GM12864 (cell line): Measurements from ENCODE around the gene PRKCZ.
"Not testable (repeated sequence)": the region's sequence is repeated elsewhere in the genome, so short reads cannot be mapped to it uniquely, and the experiment has no call there.

Experiments used
- DNase-seq: peaks from one replicate; pipeline ENCODE4 v3.0.0-alpha.2; 2011; ENCODE audit warnings: low read depth
- H3K4me3 ChIP-seq: 2 replicates; pipeline ENCODE4 v1.5.1; 2011; ENCODE audit warnings: mild to moderate bottlenecking, low read depth, low read length, control low read depth
- CTCF ChIP-seq: IDR thresholded peaks from 2 replicates; pipeline ENCODE4 v1.5.1; 2011; ENCODE audit warnings: low read depth, mild to moderate bottlenecking, moderate library complexity, low read length, control low read depth, inconsistent platforms; ENCODE audit errors: missing control alignments

PRKCZ gene

GRCh38 chr1:2119886-2120285 is 69.7 kb downstream of the PRKCZ start:
- H3K4me3 ChIP-seq: no peak overlapping the region
- no peak for DNase-seq
- no peak for TF ChIP-seq CTCF

- DNase-seq: no peak
- no peak overlapping the region for H3K4me3 ChIP-seq
- no peak for TF ChIP-seq CTCF
These were observed 71.0 kb downstream of the PRKCZ start for GRCh38 chr1:2121101-2121691.

GRCh38 chr1:2121794-2122193 is 71.6 kb downstream of the PRKCZ start:
- not testable (repeated sequence) for H3K4me3 ChIP-seq, DNase-seq

GRCh38 chr1:2124446-2125198 is 74.4 kb downstream of the PRKCZ start:
- DNase-seq: no peak
- no peak overlapping the region for H3K4me3 ChIP-seq
- no peak for TF ChIP-seq CTCF

GRCh38 chr1:2125350-2126211 is 75.4 kb downstream of the PRKCZ start:
- DNase-seq: no peak
- no peak for TF ChIP-seq CTCF
- H3K4me3 ChIP-seq: no peak overlapping the region

- no peak for DNase-seq
- no peak for TF ChIP-seq CTCF
- H3K4me3 ChIP-seq: no peak overlapping the region
These were observed 76.3 kb downstream of the PRKCZ start for GRCh38 chr1:2126331-2127186.
